HEK293T (cell line): ENCODE results near the gene ZNF467.

Experiments used
- BHLHE40 ChIP-seq: fragments of 450-650 bp; IDR thresholded peaks from 2 replicates; pipeline ENCODE4 v1.6.1; 2016; ENCODE audit warnings: mild to moderate bottlenecking, moderate library complexity, borderline replicate concordance
- ELF4 ChIP-seq: fragments of 450-650 bp; IDR thresholded peaks from 2 replicates; pipeline ENCODE4 v1.6.1; 2017; ENCODE audit warnings: antibody characterized with exemption
- FOXK2 ChIP-seq: fragments of 450-650 bp; IDR thresholded peaks from 2 replicates; pipeline ENCODE4 v1.6.1; 2016; ENCODE audit warnings: mild to moderate bottlenecking
- SP1 ChIP-seq: fragments of 450-650 bp; IDR thresholded peaks from 2 replicates; pipeline ENCODE4 v1.6.1; 2017
- SUZ12 ChIP-seq: fragments of 450-650 bp; IDR thresholded peaks from 2 replicates; pipeline ENCODE4 v1.6.1; 2016; ENCODE audit warnings: mild to moderate bottlenecking
- ZNF384 ChIP-seq: fragments of 450-650 bp; IDR thresholded peaks from 2 replicates; pipeline ENCODE4 v1.6.1; 2016

GRCh38 chr7:149801816-149802215 lies 28.4 kb upstream of the ZNF467 start:
- no peak for TF ChIP-seq FOXK2
- TF ChIP-seq SP1: no peak
- no peak for TF ChIP-seq SUZ12
- no peak for TF ChIP-seq ZNF384
- TF ChIP-seq BHLHE40: no peak
- TF ChIP-seq ELF4: no peak
